ENCODE results near the gene TPRG1L.

Gene TPRG1L

DNA sequence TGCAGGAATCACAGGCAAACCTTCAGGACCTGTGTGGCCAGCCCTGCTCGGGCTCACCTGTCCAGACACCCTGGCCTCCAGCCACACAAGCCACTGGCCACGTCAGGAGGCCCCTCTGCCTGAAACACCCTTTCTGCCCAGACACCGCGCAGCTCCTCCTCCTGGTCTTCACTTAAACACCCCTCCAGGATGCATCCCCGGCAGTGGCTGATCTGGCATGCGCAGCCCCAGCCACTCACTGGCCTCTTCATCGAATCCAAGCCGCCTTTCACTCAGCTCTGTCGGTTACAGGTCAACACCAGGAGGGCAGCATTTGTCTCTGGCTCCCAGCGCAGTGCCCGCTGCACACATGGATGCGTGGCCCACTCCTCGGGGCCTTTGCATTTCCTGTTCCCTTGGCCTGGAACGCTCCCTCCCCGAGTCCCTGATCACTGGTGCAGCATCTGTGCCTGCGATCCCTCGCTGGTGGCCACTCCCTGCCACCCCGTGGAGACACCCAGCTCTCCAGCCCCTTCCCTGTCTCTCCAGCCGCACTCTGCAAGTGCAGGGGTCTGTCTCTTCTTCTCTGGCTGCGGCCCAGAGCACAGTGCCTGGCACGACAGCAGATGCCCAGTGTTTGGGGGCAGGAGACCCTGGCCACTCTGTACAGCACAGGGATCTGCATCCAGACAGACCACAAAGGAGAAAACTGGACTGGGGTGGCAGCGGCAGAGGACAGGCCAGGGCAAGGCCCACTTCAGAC is 9.4 kb downstream of the TPRG1L start:
- peaks cover 17% of the 10 kb centered on the region for H3F3A ChIP-seq (ENCODE audit: insufficient read depth, low read length)
- H3K27ac ChIP-seq (ENCODE audit: low read length): no peak overlapping the region
- no peaks in the 10 kb centered on the region for H3K27me3 ChIP-seq (replicated peaks; ENCODE audit: insufficient read depth, low read length)
- H3K79me2 ChIP-seq (ENCODE audit: low read length): no peaks in the 10 kb centered on the region
- no peaks in the 10 kb centered on the region for H4K20me1 ChIP-seq (ENCODE audit: insufficient read depth, low read length)
- no peak overlapping the region for H3K4me2 ChIP-seq (ENCODE audit: low read depth, low read length)
- no peak overlapping the region for H3K9ac ChIP-seq (ENCODE audit: low read length)
- H3K4me1 ChIP-seq (ENCODE audit: low read length): peaks cover 21% of the 10 kb centered on the region
- H3K4me3 ChIP-seq (ENCODE audit: low read length): no peak overlapping the region
- H2AFZ ChIP-seq (ENCODE audit: low read length): no peak overlapping the region
- peaks cover 6% of the 10 kb centered on the region; the same call in 1 of the 2 replicates for H3K36me3 ChIP-seq (replicated peaks; ENCODE audit: insufficient read depth, low read length)
- H3K9me3 ChIP-seq (replicated peaks; ENCODE audit: insufficient read depth, low read length): no peaks in the 10 kb centered on the region
- DNase-seq: no peak
- no peaks in the 10 kb centered on the region for H3K9me2 ChIP-seq (replicated peaks; ENCODE audit: insufficient read depth, low read length)
- TF ChIP-seq, protein P1, sequence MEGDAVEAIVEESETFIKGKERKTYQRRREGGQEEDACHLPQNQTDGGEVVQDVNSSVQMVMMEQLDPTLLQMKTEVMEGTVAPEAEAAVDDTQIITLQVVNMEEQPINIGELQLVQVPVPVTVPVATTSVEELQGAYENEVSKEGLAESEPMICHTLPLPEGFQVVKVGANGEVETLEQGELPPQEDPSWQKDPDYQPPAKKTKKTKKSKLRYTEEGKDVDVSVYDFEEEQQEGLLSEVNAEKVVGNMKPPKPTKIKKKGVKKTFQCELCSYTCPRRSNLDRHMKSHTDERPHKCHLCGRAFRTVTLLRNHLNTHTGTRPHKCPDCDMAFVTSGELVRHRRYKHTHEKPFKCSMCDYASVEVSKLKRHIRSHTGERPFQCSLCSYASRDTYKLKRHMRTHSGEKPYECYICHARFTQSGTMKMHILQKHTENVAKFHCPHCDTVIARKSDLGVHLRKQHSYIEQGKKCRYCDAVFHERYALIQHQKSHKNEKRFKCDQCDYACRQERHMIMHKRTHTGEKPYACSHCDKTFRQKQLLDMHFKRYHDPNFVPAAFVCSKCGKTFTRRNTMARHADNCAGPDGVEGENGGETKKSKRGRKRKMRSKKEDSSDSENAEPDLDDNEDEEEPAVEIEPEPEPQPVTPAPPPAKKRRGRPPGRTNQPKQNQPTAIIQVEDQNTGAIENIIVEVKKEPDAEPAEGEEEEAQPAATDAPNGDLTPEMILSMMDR (IDR thresholded peaks at IDR 0.05; ENCODE audit: low read length): no peak
- TF ChIP-seq EZH2phosphoT487 (IDR thresholded peaks at IDR 0.05; ENCODE audit: low read length) (no peak), EZH2 (optimal IDR thresholded peaks at IDR 0.05; ENCODE audit: low read depth, low read length) (no peak)

DNA sequence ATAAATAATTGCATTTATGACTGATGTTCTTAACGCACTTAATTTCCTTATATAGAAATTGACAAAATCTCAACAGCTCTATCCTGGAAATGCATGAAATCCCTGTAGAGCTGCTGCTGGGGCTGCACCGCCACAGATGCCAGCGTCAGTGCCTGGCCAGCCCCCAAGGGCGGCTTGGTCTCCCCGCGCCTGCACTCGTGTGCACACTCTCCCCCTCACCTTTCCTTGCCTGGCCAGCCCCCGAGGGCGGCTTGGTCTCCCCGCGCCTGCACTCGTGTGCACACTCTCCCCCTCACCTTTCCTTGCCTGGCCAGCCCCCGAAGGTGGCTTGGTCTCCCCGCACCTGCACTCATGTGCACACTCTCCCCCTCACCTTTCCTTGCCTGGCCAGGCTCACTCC is 11.3 kb downstream of the TPRG1L start:
- TF ChIP-seq, protein P1 (IDR thresholded peaks at IDR 0.05; ENCODE audit: low read length): no peak
- TF ChIP-seq EZH2phosphoT487 (IDR thresholded peaks at IDR 0.05; ENCODE audit: low read length): no peak
- TF ChIP-seq EZH2 (optimal IDR thresholded peaks at IDR 0.05; ENCODE audit: low read depth, low read length): no peak
- Histone ChIP-seq H2AFZ (ENCODE audit: low read length) (no peak overlapping the region), H3K4me1 (ENCODE audit: low read length) (peaks cover 3% of the 10 kb centered on the region), H4K20me1 (ENCODE audit: insufficient read depth, low read length) (no peaks in the 10 kb centered on the region), H3K9ac (ENCODE audit: low read length) (no peak overlapping the region), H3K4me2 (ENCODE audit: low read depth, low read length) (no peak overlapping the region), H3F3A (ENCODE audit: insufficient read depth, low read length) (no peaks in the 10 kb centered on the region), H3K36me3 (replicated peaks; ENCODE audit: insufficient read depth, low read length) (peaks cover 6% of the 10 kb centered on the region; the same call in 1 of the 2 replicates), H3K27me3 (replicated peaks; ENCODE audit: insufficient read depth, low read length) (no peaks in the 10 kb centered on the region), H3K79me2 (ENCODE audit: low read length) (no peaks in the 10 kb centered on the region), H3K9me2 (replicated peaks; ENCODE audit: insufficient read depth, low read length) (no peaks in the 10 kb centered on the region), H3K9me3 (replicated peaks; ENCODE audit: insufficient read depth, low read length) (no peaks in the 10 kb centered on the region), H3K27ac (ENCODE audit: low read length) (no peak overlapping the region), H3K4me3 (ENCODE audit: low read length) (no peak overlapping the region)
- no peak for DNase-seq

DNA sequence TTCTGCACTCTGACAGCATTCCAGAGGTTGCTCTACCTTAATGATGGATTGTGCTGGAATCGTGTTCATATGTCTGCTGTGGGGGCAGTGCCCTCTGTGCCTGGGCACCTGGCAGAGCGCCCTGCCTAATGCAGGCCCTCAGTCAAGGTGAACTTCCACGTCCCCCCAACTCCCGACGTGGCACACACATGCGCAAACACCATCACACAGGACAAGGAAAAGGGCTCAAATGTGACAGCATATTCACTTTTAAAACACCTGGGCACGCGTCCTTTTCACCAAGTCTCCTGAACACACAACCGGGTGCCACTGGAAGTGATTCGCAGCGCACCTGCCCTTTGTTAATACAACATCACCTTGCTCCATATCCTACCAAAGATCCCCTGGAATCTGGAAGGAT is 11.7 kb downstream of the TPRG1L start:
- TF ChIP-seq, protein P1 (IDR thresholded peaks at IDR 0.05; ENCODE audit: low read length): no peak
- no peak for TF ChIP-seq EZH2phosphoT487 (IDR thresholded peaks at IDR 0.05; ENCODE audit: low read length)
- no peak for TF ChIP-seq EZH2 (optimal IDR thresholded peaks at IDR 0.05; ENCODE audit: low read depth, low read length)
- Histone ChIP-seq H3K4me1 (ENCODE audit: low read length) (no peaks in the 10 kb centered on the region), H3K4me2 (ENCODE audit: low read depth, low read length) (no peak overlapping the region), H3F3A (ENCODE audit: insufficient read depth, low read length) (no peaks in the 10 kb centered on the region), H3K36me3 (replicated peaks; ENCODE audit: insufficient read depth, low read length) (peaks cover 6% of the 10 kb centered on the region; the same call in 1 of the 2 replicates), H3K9me2 (replicated peaks; ENCODE audit: insufficient read depth, low read length) (no peaks in the 10 kb centered on the region), H3K27ac (ENCODE audit: low read length) (no peak overlapping the region), H3K27me3 (replicated peaks; ENCODE audit: insufficient read depth, low read length) (no peaks in the 10 kb centered on the region), H4K20me1 (ENCODE audit: insufficient read depth, low read length) (no peaks in the 10 kb centered on the region), H3K9ac (ENCODE audit: low read length) (no peak overlapping the region), H3K4me3 (ENCODE audit: low read length) (no peak overlapping the region), H2AFZ (ENCODE audit: low read length) (no peak overlapping the region), H3K79me2 (ENCODE audit: low read length) (no peaks in the 10 kb centered on the region), H3K9me3 (replicated peaks; ENCODE audit: insufficient read depth, low read length) (no peaks in the 10 kb centered on the region)
- no peak for DNase-seq

Data from MM.1S (cell line).